ENCODE results near the gene HOXD3. TPM values are rescaled to one million over a fixed set of nuclear protein-coding genes. Genes with fewer than 3 reads are reported as not detected.

The HOXD3 gene
- total RNA-seq, 1 experiment from 2014 or later, result not detected

- ChIA-PET CTCF (interaction anchor here (0.7 to 1.1 kb wide), 2 partner anchors 468 to 980 kb away, joined by 3 to 6 read pairs; no protein-coding TSS in a partner anchor), POLR2A (no interaction called here)
- TF ChIP-seq GRHL2 (CRISPR knock-in tag; IDR thresholded peaks at IDR 0.05; ENCODE audit: insufficient replicate concordance, severe bottlenecking) (no peak), ZNF232 (CRISPR knock-in tag; IDR thresholded peaks at IDR 0.05) (no peak), MLX (CRISPR knock-in tag; IDR thresholded peaks at IDR 0.05) (no peak)
- H3K4me3 Mint-ChIP-seq, result no peak overlapping the region
- peaks cover 4% of the 10 kb centered on the region; the same call in 1 of the 2 replicates for H3K36me3 Mint-ChIP-seq
- H3K9me3 Mint-ChIP-seq, result no peaks in the 10 kb centered on the region
- ATAC-seq (no peak), DNase-seq (ENCODE audit: low spot score) (no peak)
- peaks cover 21% of the 10 kb centered on the region for H3K4me1 Mint-ChIP-seq
- no peak overlapping the region for H3K27ac Mint-ChIP-seq
- H3K27me3 Mint-ChIP-seq (ENCODE audit: low read depth), result peaks cover 100% of the 10 kb centered on the region
Measured at GRCh38 chr2:176169181-176169580, 12.1 kb downstream of the HOXD3 start.

- DNase-seq (ENCODE audit: low spot score) (no peak), ATAC-seq (no peak)
- Mint-ChIP-seq H3K36me3 (peaks cover 4% of the 10 kb centered on the region; the same call in 1 of the 2 replicates), H3K27ac (no peak overlapping the region), H3K4me1 (peaks cover 24% of the 10 kb centered on the region), H3K9me3 (no peaks in the 10 kb centered on the region), H3K4me3 (no peak overlapping the region), H3K27me3 (ENCODE audit: low read depth) (peaks cover 100% of the 10 kb centered on the region)
- ChIA-PET POLR2A (no interaction called here), CTCF (interaction anchor here (0.7 to 1.1 kb wide), 2 partner anchors 468 to 979 kb away, joined by 3 to 6 read pairs; no protein-coding TSS in a partner anchor)
- TF ChIP-seq EMX1 (CRISPR knock-in tag; IDR thresholded peaks at IDR 0.05), result no peak
- TF ChIP-seq FOXK1 (CRISPR knock-in tag; IDR thresholded peaks at IDR 0.05), result no peak
- no peak for TF ChIP-seq ESRRA (CRISPR knock-in tag; IDR thresholded peaks at IDR 0.05; ENCODE audit: borderline replicate concordance)
- no peak for TF ChIP-seq SMAD4 (CRISPR knock-in tag; IDR thresholded peaks at IDR 0.05)
- TF ChIP-seq AR (CRISPR knock-in tag; IDR thresholded peaks at IDR 0.05), result no peak
- TF ChIP-seq KAT7 (CRISPR knock-in tag; IDR thresholded peaks at IDR 0.05; ENCODE audit: borderline replicate concordance), result no peak
- TF ChIP-seq ZBTB21 (CRISPR knock-in tag; IDR thresholded peaks at IDR 0.05; ENCODE audit: borderline replicate concordance), result no peak
- no peak for TF ChIP-seq IRF1 (CRISPR knock-in tag; IDR thresholded peaks at IDR 0.05)
- TF ChIP-seq GTF2I (CRISPR knock-in tag; conservative IDR thresholded peaks at IDR 0.05), result no peak
- TF ChIP-seq ZNF281 (CRISPR knock-in tag; IDR thresholded peaks at IDR 0.05), result no peak
- no peak for TF ChIP-seq RORB (CRISPR knock-in tag; IDR thresholded peaks at IDR 0.05)
- TF ChIP-seq ZNF219 (CRISPR knock-in tag; IDR thresholded peaks at IDR 0.05; ENCODE audit: borderline replicate concordance), result no peak
- no peak for TF ChIP-seq CREM (CRISPR knock-in tag; IDR thresholded peaks at IDR 0.05)
- TF ChIP-seq TCF7 (CRISPR knock-in tag; IDR thresholded peaks at IDR 0.05; ENCODE audit: low read depth), result no peak
- no peak for TF ChIP-seq SOX15 (CRISPR knock-in tag; IDR thresholded peaks at IDR 0.05)
- TF ChIP-seq MLX (CRISPR knock-in tag; IDR thresholded peaks at IDR 0.05), result no peak
- TF ChIP-seq ERG (CRISPR knock-in tag; IDR thresholded peaks at IDR 0.05), result no peak
- no peak for TF ChIP-seq OVOL2 (CRISPR knock-in tag; IDR thresholded peaks at IDR 0.05; ENCODE audit: borderline replicate concordance)
- TF ChIP-seq SMAD3 (CRISPR knock-in tag; IDR thresholded peaks at IDR 0.05; ENCODE audit: borderline replicate concordance), result no peak
- TF ChIP-seq ATF6 (CRISPR knock-in tag; IDR thresholded peaks at IDR 0.05), result no peak
Measured at GRCh38 chr2:176169711-176170110, 12.6 kb downstream of the HOXD3 start.

Data from WTC11 (cell line).